Stimulated activated CD4-positive, alpha-beta T cell treated with anti-CD3 and anti-CD28 coated beads, Interleukin-1b, Interleukin-23, amount 100 ng/mL, for 24 hours (primary cell): ENCODE data around the gene TMEM213.
A peak's percentile ranks its signal among the peaks of the same experiment; 100 is the strongest.

Experiments used
- DNase-seq, 4 experiments: peaks; one replicate each; pipeline ENCODE4 v3.0.0-alpha.2; 2020; ENCODE audit warnings: low read depth in 4 of 4, low spot score in 1 of 4

Gene TMEM213

GRCh38 chr7:138873220-138873892 is 75.6 kb downstream of the TMEM213 start:
- no peak for DNase-seq

- DNase-seq: peak in 3 of 4 experiments; percentile 24 to 37 (median 30)
These were observed 78.0 kb downstream of the TMEM213 start for GRCh38 chr7:138875794-138876193.

GRCh38 chr7:138876326-138876725 is 78.5 kb downstream of the TMEM213 start:
- DNase-seq: no peak

- no peak for DNase-seq
These were observed 80.3 kb downstream of the TMEM213 start for GRCh38 chr7:138878051-138878450.

GRCh38 chr7:138878856-138879255 is 81.1 kb downstream of the TMEM213 start:
- no peak for DNase-seq

- DNase-seq: no peak
These were observed 81.6 kb downstream of the TMEM213 start for GRCh38 chr7:138879356-138879755.

- no peak for DNase-seq
These were observed 83.2 kb downstream of the TMEM213 start for GRCh38 chr7:138880881-138881578.

- DNase-seq: no peak
These were observed 83.9 kb downstream of the TMEM213 start for GRCh38 chr7:138881579-138882188.

- no peak for DNase-seq
These were observed 84.5 kb downstream of the TMEM213 start for GRCh38 chr7:138882249-138882648.

- DNase-seq: no peak
These were observed 87.8 kb downstream of the TMEM213 start for GRCh38 chr7:138885383-138886147.

GRCh38 chr7:138886501-138886917 is 88.7 kb downstream of the TMEM213 start:
- peak in 1 of 4 experiments; percentile 44 for DNase-seq

GRCh38 chr7:138887085-138887710 is 89.4 kb downstream of the TMEM213 start:
- no peak for DNase-seq
